ENCODE data around the gene SMIM41.

The SMIM41 gene

GRCh38 chr12:52063082-52063924 lies 16.2 kb upstream of the SMIM41 start:
- DNase-seq (ENCODE audit: low read depth in 2 of 2): no peak

- no peak for DNase-seq (ENCODE audit: low read depth in 2 of 2)
Measured at GRCh38 chr12:52063981-52064649, 15.4 kb upstream of the SMIM41 start.

- no peak for DNase-seq (ENCODE audit: low read depth in 2 of 2)
Measured at GRCh38 chr12:52066346-52067080, 13.0 kb upstream of the SMIM41 start.

- no peak for DNase-seq (ENCODE audit: low read depth in 2 of 2)
Measured at GRCh38 chr12:52067081-52067374, 12.5 kb upstream of the SMIM41 start.

- peak; percentile 81 to 82 for DNase-seq (ENCODE audit: low read depth in 2 of 2)
Measured at GRCh38 chr12:52069327-52070184, 9.9 kb upstream of the SMIM41 start, which contains the start of gene ATG101. TSS of gene ATG101 (plus strand) at chr12:52069978. CDS start at chr12:52073651, 3,673 bp downstream.

- DNase-seq (ENCODE audit: low read depth in 2 of 2): no peak
Measured at GRCh38 chr12:52070185-52070925, 9.1 kb upstream of the SMIM41 start.

- DNase-seq (ENCODE audit: low read depth in 2 of 2): no peak
Measured at GRCh38 chr12:52073531-52074381, 5.7 kb upstream of the SMIM41 start.

GRCh38 chr12:52074971-52075724 lies 4.4 kb upstream of the SMIM41 start:
- DNase-seq (ENCODE audit: low read depth in 2 of 2): no peak

GRCh38 chr12:52076811-52077210 lies 2.7 kb upstream of the SMIM41 start:
- DNase-seq (ENCODE audit: low read depth in 2 of 2): no peak

- no peak for DNase-seq (ENCODE audit: low read depth in 2 of 2)
Measured at GRCh38 chr12:52078276-52078675, 1.2 kb upstream of the SMIM41 start.

- DNase-seq (ENCODE audit: low read depth in 2 of 2): no peak
Measured at GRCh38 chr12:52080403-52081251, 1.1 kb downstream of the SMIM41 start.

GRCh38 chr12:52081263-52081733 lies 1.8 kb downstream of the SMIM41 start:
- DNase-seq (ENCODE audit: low read depth in 2 of 2): no peak

- DNase-seq (ENCODE audit: low read depth in 2 of 2): no peak
Measured at GRCh38 chr12:52082026-52082668, 2.6 kb downstream of the SMIM41 start.

GRCh38 chr12:52082669-52082987 lies 3.1 kb downstream of the SMIM41 start:
- no peak for DNase-seq (ENCODE audit: low read depth in 2 of 2)

- DNase-seq (ENCODE audit: low read depth in 2 of 2): peak; percentile 33 to 50
Measured at GRCh38 chr12:52082988-52083637, 3.6 kb downstream of the SMIM41 start.

GRCh38 chr12:52083638-52083996 lies 4.1 kb downstream of the SMIM41 start:
- no peak for DNase-seq (ENCODE audit: low read depth in 2 of 2)

- DNase-seq (ENCODE audit: low read depth in 2 of 2): no peak
Measured at GRCh38 chr12:52084491-52085231, 5.2 kb downstream of the SMIM41 start.
